HG02970 (cell line): Measurements from ENCODE around the gene CSNK1A1.
"Not testable (repeated sequence)": the region's sequence is repeated elsewhere in the genome, so short reads cannot be mapped to it uniquely, and the experiment has no call there.

Experiments
- ATAC-seq: cut with Tn5 transposase; IDR thresholded peaks from one replicate; pipeline ENCODE4 v1.9.1; 2021; ENCODE audit warnings: mild to moderate bottlenecking, moderate library complexity, moderate number of reproducible peaks; ENCODE audit not compliant: unreplicated experiment, low FRiP score

Gene CSNK1A1

DNA sequence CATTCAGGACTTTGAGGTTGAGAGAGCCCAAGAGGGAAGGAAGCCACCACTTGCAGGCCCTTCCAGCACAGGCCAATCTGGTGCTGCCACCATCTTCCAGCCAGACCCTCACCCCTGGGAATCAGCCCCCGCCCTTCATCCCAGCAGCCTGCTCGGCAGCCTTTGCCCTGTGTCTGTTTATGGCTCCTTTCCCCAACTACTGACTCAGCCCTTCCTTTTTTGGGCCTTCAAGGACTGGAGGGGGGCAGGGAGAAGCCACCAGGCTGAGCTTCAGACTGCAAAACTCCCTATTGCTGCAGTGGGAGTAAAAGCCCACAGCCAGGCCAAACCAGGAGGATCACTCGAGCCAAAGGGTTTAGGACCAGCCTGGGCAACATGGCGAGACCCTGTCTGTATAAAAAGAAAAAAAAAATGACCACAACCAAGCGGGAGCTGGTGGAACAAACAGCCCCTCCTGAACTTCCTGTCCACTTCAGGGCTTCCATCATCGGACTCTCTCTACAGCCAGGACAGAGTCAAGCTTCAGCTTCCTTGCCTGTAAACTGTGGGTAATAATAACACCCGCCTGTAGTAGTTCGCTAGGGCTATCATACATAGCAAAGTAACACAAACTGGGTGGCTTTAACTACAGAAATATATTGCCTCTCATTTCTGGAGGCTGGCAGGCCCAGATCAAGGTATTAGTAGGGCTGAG lies 86.3 kb downstream of the CSNK1A1 start:
- no peak for ATAC-seq

- ATAC-seq, result not testable (repeated sequence)
Measured at GRCh38 chr5:149461907-149462306, 89.3 kb downstream of the CSNK1A1 start.

- ATAC-seq, result no peak
Measured at GRCh38 chr5:149459891-149460290, 91.3 kb downstream of the CSNK1A1 start.

DNA sequence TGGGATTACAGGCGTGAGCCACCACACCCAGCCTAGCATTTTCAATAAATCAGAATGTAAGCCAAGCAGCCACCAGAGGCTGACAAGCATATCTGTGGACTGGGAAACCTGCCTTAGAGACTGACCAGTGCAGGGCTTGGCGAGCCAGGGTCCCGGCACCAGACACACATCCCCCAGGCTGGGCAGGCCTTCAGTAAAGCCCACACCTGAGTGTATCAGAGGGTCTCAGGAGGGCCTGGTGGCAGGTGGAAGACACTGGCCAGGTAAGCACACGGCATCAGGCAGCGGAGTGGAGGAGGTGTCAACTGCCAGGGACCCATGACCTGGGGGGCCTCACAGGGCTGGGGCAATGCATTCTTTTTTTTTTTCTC lies 93.9 kb downstream of the CSNK1A1 start:
- ATAC-seq, result no peak

DNA sequence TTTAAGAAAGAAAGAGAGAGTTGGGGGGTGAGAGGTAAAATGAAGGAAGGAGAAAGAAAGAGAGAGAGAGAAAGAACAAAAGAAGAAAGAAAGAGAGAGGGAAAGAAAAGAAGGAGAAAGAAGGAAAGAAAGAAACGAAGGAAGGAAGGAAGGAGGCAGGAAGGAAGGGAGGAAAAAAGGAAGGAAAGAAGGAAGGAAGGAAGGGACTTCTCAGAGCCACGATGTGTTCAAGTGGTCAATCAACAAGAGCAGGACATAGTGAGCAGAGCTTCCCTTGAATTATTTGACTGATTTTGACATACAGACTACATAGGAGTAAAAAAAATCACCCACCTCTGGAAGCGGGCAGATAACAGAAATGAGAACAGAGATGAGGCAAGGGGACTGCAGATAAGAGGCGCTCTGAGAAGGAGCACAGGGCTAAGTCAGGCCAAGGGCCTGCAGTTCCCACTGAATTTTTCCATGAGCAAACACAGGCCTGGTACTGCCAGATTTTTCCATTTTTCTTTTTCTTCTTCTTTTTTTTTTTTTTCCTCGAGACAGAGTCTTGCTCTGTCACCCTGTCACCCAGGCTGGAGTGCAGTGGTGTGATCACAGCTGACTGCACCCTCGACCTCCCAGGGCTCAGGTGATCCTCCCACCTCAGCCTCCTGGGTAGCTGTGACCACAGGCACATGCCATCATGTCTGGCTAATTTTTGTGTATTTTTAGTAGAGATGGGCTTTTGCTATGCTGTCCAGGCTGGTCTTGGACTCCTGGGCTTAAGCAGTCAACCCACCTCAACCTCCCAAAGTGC lies 94.4 kb downstream of the CSNK1A1 start:
- no peak for ATAC-seq

DNA sequence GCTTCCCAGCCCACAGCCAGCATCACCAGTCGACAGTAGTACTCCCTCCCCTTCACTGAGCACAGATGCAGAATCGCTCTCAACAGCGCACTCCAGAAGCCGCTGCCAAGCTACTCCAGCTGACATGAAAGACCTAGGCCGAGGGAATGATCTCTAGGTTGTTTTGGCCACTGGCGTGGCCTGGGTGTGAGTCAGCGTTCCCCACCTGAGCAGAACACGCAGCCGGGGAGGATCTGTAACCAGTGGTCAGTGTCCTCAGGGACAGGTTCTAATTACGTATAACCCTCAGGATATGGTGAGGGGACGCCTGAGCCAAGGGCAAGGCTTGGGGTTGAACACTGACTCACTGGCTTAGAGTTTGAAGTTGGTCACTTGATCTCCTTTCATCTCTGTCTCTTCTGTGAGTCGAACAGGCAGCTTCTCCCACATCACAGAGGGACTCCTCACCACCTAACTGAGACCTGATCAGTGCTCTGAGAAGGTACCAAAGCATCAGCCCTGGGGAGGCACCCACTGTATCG lies 95.3 kb downstream of the CSNK1A1 start:
- no peak for ATAC-seq

DNA sequence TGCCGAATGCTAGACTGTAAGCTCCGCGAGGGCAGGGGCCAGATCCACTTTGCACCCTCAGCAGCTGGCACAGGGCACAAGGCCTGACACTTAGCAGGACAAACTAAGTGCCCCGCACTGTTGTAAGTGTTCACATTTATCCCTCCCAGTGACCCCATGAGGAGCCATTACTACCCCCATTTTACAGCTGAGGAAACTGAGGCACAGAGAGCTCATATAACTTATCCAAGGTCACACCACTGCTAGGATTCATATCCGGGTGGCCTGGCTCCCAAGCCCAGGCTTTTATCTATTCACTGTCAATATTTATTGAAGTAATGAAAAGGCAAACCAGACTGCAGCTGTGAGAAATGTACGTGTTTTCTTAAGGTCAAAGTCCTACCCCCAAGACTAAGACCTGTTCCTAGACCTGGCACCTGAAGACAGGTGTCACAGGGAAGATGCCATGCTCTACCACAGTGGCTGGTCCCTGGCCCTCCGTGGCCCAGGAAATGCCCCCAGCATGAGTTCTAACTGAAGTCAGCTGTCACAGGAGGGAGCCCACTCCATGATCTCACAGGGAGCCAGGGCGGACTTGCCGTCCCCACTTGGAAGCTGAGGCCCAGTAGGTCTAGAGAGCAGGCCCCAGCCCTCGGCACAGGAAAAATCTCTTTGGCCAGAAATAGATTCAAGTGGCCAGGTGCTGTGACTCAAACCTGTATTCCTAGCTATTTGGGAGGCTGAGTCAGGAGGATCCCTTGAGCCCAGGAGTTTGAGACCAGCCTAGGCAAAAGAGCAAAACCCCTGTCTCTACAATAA lies 97.4 kb downstream of the CSNK1A1 start:
- ATAC-seq, result no peak

- no peak for ATAC-seq
Measured at GRCh38 chr5:149452665-149453617, 98.3 kb downstream of the CSNK1A1 start.

DNA sequence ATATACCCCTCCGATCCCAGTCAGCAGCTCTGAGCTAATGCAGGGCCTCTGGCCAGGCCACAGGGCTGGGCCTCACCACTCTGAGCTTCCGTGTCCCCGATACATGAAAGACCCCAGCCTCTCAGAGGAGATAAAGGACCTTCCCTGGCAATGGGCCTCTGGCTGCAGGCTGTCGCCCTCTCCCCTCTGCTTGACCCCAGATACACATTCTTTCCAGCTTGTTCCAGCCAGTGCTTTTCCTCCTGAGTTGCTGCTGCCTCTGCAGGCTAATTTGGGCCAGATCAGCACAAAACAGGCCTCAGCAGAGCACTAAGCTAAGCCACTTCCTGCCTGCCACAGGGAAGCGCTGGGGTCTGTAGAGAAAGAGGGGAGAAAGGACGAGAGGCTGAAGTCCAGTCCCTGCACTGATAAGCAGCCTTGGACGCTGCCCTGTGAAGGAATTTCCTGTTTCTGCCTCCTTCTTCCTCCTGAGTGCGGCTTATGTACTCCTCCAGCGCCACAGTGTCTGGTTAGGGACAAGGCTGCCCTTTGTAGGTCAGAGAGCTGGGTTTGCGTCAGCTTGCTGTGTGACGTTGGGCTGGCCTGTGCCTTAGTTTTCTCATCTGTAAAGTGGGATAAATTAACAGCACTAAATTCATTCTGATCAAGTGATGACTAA lies 99.1 kb downstream of the CSNK1A1 start:
- ATAC-seq, result no peak

- no peak for ATAC-seq
Measured at GRCh38 chr5:149450199-149450598, 101.0 kb downstream of the CSNK1A1 start.

DNA sequence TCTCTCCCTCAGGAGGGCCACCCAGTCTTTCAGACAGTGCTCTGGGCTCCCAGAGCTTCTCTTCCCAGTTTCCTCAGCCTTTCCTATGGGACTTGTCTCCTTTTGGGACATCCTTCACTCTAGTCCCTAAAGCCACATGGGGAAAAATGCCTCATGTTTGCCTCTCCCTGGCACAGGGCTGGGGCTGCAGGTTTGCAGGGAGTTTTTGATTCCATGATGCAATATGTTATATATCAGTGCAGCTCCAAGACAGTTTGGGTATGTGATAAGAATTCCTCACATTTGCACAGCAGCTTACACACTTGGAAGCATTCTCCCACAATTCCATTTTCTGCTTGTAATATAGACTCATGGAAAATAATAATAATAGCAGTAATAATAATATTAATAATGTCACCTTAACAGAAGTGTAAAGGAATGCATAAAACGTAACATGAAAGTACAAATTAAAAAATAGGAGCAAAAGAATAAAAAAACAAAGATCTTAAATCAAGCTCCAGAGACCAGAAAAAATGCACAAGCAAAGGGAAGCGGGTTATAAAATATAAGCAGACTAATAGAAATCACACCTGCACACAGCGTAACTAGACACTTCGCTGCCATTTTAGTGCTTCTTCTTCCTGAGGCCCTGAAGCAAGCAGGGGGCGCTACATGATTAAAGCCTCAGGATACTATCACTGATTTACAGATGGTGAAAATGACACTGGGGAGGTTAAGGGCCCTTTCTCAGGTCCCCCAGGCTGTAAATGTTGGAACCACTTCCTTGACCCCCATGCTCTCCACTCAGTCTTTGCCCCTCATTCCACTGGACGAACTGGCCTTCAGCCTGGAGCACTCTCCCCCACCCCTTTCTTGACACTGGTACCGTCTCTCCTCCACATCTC lies 102.2 kb downstream of the CSNK1A1 start:
- no peak for ATAC-seq

- no peak for ATAC-seq
Measured at GRCh38 chr5:149448431-149448830, 102.8 kb downstream of the CSNK1A1 start.

DNA sequence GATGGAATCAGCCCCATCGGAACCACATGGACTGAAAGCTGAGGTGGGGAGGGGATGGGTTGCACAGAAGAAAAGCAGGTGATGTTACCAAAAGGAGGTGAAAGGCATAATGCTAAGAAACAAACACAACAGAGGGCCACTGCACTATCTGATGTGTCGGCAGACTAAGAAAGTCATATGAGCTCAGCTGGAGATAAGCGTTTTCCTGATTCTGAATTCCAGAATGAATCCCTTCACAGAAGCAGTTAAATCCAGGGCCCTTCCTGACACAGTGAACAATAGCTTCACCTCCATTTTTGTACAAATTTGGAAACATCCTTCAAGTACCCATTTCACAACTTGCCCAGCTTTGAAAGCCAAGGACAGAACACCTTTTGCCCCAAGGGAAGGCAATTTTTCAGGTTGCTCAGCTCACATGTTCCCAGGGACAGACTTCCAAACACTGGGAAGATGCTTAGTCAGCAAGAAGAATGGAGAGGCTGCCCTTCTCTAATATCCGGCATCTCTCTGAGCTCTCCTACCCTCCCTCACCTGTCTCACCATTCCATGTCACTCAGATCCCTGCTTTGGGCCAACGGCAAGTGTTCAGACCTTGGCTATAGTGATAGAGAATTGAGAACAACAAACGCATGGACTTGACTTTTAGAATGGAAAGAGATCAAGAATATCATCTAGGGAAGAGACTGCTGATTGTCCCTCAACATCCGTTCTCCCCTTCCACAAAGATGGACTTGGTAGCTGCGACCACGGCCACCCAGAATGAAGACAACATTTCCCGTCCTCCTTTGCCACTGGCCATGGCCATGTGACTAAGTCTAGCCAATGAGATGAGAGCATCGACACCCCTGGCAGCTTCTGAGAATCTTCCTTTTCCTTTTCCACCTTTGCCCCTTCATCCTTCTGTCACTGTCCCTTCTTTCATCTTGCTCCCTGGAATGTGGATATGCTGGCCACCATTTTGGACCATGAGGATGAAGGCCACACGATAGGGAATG lies 103.6 kb downstream of the CSNK1A1 start:
- no peak for ATAC-seq

GRCh38 chr5:149446794-149447193 lies 104.4 kb downstream of the CSNK1A1 start:
- not testable (repeated sequence) for ATAC-seq

DNA sequence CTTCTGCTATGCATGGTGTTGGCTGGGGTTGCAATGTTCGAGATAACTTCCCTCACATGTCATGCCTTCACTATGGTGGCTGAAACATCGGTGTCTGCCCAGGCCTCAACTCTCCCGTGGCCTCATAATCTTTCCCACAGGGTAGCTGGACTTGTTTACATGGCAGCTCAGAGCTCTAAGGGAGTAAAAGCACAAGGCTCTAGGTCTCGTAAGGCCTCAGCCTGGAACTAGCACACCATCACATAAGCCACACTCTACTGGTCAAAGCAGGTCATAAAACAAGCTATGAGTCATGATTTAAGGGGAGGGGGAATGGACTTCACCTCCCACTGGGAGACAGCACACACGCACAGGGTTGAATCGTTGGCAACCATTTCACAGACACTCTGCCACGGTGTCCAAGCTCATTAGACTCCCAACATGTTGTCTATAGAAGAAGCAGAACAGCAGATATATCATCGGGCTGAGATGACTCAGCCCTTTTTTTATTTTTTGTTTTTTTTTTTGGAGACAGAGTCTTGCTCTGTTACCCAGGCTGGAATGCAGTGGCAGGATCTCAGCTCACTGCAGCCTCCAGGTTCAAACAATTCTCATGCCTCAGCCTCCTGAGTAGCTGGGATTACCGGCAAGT lies 105.4 kb downstream of the CSNK1A1 start:
- ATAC-seq, result no peak

DNA sequence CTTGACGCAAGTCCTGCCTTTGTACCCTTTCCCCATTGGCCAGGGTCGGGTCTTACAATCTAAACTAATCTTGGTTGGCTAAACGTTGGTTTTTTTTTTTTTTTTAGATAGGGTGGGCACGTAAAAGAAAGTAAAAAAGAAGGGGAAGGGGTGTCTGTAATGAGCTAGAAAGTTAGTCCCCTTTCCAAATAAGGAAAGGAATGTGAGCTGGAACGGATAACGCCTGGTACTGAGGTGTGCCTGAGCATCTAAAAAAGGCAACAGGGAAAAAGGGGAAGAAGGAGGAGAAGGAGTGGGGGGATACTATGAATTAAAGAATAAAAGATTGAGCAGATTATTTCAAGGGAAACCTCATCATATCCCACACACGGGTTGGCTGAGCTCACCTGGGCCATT lies 105.9 kb downstream of the CSNK1A1 start:
- ATAC-seq, result no peak

DNA sequence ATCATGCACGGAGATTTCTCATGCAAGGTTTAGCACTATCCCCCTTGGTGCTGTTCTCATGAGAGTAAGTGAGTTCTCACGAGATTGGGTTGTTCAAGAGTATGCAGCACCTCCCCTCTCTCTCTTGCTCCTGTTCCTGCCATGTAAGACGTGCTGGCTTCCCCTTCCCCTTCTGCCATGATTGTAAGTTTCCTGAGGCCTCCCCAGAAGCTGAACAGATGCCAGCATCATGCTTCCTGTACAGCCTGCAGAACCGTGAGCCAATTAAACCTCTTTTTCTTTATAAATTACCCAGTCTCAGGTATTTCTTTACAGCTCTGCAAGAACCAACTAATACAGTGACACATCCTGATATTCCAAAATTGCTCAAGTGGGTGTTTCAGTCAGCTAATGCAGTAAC lies 106.8 kb downstream of the CSNK1A1 start:
- ATAC-seq, result not testable (repeated sequence)
